GM23338 (cell line): ENCODE measurements around the gene PDC. TPM values are rescaled to one million over a fixed set of nuclear protein-coding genes. Genes with fewer than 3 reads are reported as not detected.

Experiments used
- ATAC-seq: fragments of 200-7000 bp; cut with Tn5 transposase; 3 replicates; pipeline ENCODE4 v1.9.1; 2020
- DNase-seq: peaks from one replicate; pipeline ENCODE4 v3.0.0-alpha.2; 2015; ENCODE audit warnings: low spot score
- H2AFZ ChIP-seq: fragments of 200-600 bp; sonication (generic); 2 replicates; pipeline ENCODE4 v1.8.0; 2016; ENCODE audit warnings: antibody characterized with exemption, mild to moderate bottlenecking, moderate library complexity
- H3F3A ChIP-seq: fragments of 200-600 bp; sonication (generic); replicated peaks from 2 replicates; pipeline ENCODE4 v1.8.0; 2017; ENCODE audit warnings: antibody characterized with exemption, mixed run types, low read depth
- H3K27ac ChIP-seq: fragments of 200-600 bp; sonication (generic); 2 replicates; pipeline ENCODE4 v1.6.1; 2016; ENCODE audit warnings: low read depth
- H3K27me3 ChIP-seq: fragments of 200-600 bp; sonication (generic); 2 replicates; pipeline ENCODE4 v1.8.0; 2016; ENCODE audit warnings: mild to moderate bottlenecking, mixed run types, moderate library complexity; ENCODE audit not compliant: insufficient read depth
- H3K36me3 ChIP-seq: fragments of 200-600 bp; sonication (generic); 2 replicates; pipeline ENCODE4 v1.8.0; 2016; ENCODE audit warnings: mild to moderate bottlenecking; ENCODE audit not compliant: insufficient read depth
- H3K4me1 ChIP-seq: fragments of 200-600 bp; sonication (generic); 2 replicates; pipeline ENCODE4 v1.8.0; 2016; ENCODE audit warnings: mild to moderate bottlenecking, moderate library complexity; ENCODE audit not compliant: insufficient read depth
- H3K4me2 ChIP-seq: fragments of 200-600 bp; sonication (generic); 2 replicates; pipeline ENCODE4 v1.7.1; 2017; ENCODE audit warnings: mixed run types
- H3K4me3 ChIP-seq: fragments of 200-600 bp; sonication (generic); 2 replicates; pipeline ENCODE4 v1.6.1; 2016; ENCODE audit warnings: mixed run types
- H3K79me2 ChIP-seq: fragments of 200-600 bp; sonication (generic); replicated peaks from 2 replicates; pipeline ENCODE4 v1.8.0; 2017; ENCODE audit warnings: mild to moderate bottlenecking; ENCODE audit not compliant: insufficient read depth
- H3K9me2 ChIP-seq: fragments of 200-600 bp; sonication (generic); 2 replicates; pipeline ENCODE4 v1.8.0; 2017; ENCODE audit not compliant: insufficient read depth
- H4K20me1 ChIP-seq: fragments of 200-600 bp; sonication (generic); replicated peaks from 2 replicates; pipeline ENCODE4 v1.8.0; 2017; ENCODE audit warnings: mild to moderate bottlenecking; ENCODE audit not compliant: insufficient read depth
- H3K27ac Mint-ChIP-seq: 2 replicates; pipeline ENCODE4 v1.8.0; 2020; ENCODE audit warnings: inconsistent platforms, mild to moderate bottlenecking, moderate library complexity, mixed read lengths
- H3K27me3 Mint-ChIP-seq: 3 replicates; pipeline ENCODE4 v1.8.0; 2022; ENCODE audit warnings: low read depth, mild to moderate bottlenecking, moderate library complexity, mixed read lengths, inconsistent platforms; ENCODE audit not compliant: insufficient read depth, poor library complexity
- H3K36me3 Mint-ChIP-seq: 3 replicates; pipeline ENCODE4 v1.8.0; 2021; ENCODE audit warnings: low read depth, mild to moderate bottlenecking, inconsistent platforms, moderate library complexity, mixed read lengths
- H3K4me1 Mint-ChIP-seq: 3 replicates; pipeline ENCODE4 v1.8.0; 2020; ENCODE audit warnings: mild to moderate bottlenecking, inconsistent platforms, mixed read lengths
- H3K4me3 Mint-ChIP-seq: 3 replicates; pipeline ENCODE4 v1.8.0; 2021; ENCODE audit warnings: moderate library complexity, mild to moderate bottlenecking, inconsistent platforms, mixed read lengths
- H3K9me3 Mint-ChIP-seq: 3 replicates; pipeline ENCODE4 v1.8.0; 2020; ENCODE audit warnings: moderate library complexity, mild to moderate bottlenecking, inconsistent platforms, mixed read lengths
- CREB1 ChIP-seq: fragments of 250-450 bp; sonication (Bioruptor Pico); IDR thresholded peaks from 2 replicates; pipeline ENCODE4 v1.5.0; 2020; ENCODE audit warnings: low read depth, mild to moderate bottlenecking, moderate library complexity
- EZH2 ChIP-seq: fragments of 200-600 bp; sonication (generic); IDR thresholded peaks from one replicate; pipeline ENCODE4 v1.8.0; 2017; ENCODE audit warnings: antibody characterized with exemption, mild to moderate bottlenecking, low read depth; ENCODE audit not compliant: unreplicated experiment
- EZH2phosphoT487 ChIP-seq: fragments of 200-600 bp; sonication (generic); IDR thresholded peaks from one replicate; pipeline ENCODE4 v1.8.1; 2018; ENCODE audit warnings: antibody characterized with exemption; ENCODE audit not compliant: unreplicated experiment
- JUNB ChIP-seq: IDR thresholded peaks from one replicate; pipeline ENCODE4 v1.6.1; 2016; ENCODE audit warnings: antibody characterized with exemption; ENCODE audit not compliant: unreplicated experiment
- NANOG ChIP-seq: IDR thresholded peaks from 2 replicates; pipeline ENCODE4 v1.6.1; 2016; ENCODE audit warnings: antibody characterized with exemption, borderline replicate concordance
- POLR2AphosphoS5 ChIP-seq: IDR thresholded peaks from 2 replicates; pipeline ENCODE4 v1.6.1; 2016; ENCODE audit warnings: antibody characterized with exemption, low read depth
- STAT1 ChIP-seq: IDR thresholded peaks from one replicate; pipeline ENCODE4 v1.6.1; 2016; ENCODE audit warnings: antibody characterized with exemption; ENCODE audit not compliant: unreplicated experiment
- ZNF114 ChIP-seq: fragments of 250-450 bp; sonication (Bioruptor Pico); IDR thresholded peaks from 2 replicates; pipeline ENCODE4 v1.5.0; 2020; ENCODE audit warnings: mild to moderate bottlenecking, moderate library complexity
- ZNF331 ChIP-seq: fragments of 250-450 bp; sonication (Bioruptor Pico); IDR thresholded peaks from 2 replicates; pipeline ENCODE4 v1.5.0; 2020; ENCODE audit warnings: low read depth, mild to moderate bottlenecking, moderate library complexity
- ZNF462 ChIP-seq: fragments of 250-450 bp; sonication (Bioruptor Pico); IDR thresholded peaks from 2 replicates; pipeline ENCODE4 v1.5.0; 2020; ENCODE audit warnings: mild to moderate bottlenecking, moderate library complexity
- polyA plus RNA-seq: library from polyadenylated mRNA; unstranded; fragments of >200 nt; fragmentation: Nextera tagmentation; extraction: Ambion mirVana; gene quantifications from 2 replicates; pipeline ENCODE4 v1.2.1, GENCODE V29; 2016
- total RNA-seq: library from RNA; depleted of rRNA; stranded (reverse); fragments of >200 nt; shearing (Covaris generic); gene quantifications from 2 replicates; pipeline ENCODE4 v1.2.3, GENCODE V29; 2014
- TF ChIP-seq, protein P1 (sequence below), 2 experiments: fragments of 200-600 bp in 1 of 2; sonication (generic) in 1 of 2; conservative IDR thresholded peaks; 2 replicates each; pipeline versions ENCODE4 v1.5.1 to v1.6.1; 2016 to 2017; ENCODE audit warnings: antibody characterized with exemption in 2 of 2, low read depth in 2 of 2, mild to moderate bottlenecking in 2 of 2, moderate library complexity in 1 of 2
- TF ChIP-seq, protein P2 (sequence below): IDR thresholded peaks from 2 replicates; pipeline ENCODE4 v1.6.1; 2016; ENCODE audit warnings: antibody characterized with exemption
- TF ChIP-seq, protein P3 (sequence below): IDR thresholded peaks from one replicate; pipeline ENCODE4 v1.6.1; 2018; ENCODE audit warnings: antibody characterized with exemption; ENCODE audit not compliant: unreplicated experiment

The PDC gene
- total and polyA plus RNA-seq, 2 experiments from 2014 or later: not detected

DNA sequence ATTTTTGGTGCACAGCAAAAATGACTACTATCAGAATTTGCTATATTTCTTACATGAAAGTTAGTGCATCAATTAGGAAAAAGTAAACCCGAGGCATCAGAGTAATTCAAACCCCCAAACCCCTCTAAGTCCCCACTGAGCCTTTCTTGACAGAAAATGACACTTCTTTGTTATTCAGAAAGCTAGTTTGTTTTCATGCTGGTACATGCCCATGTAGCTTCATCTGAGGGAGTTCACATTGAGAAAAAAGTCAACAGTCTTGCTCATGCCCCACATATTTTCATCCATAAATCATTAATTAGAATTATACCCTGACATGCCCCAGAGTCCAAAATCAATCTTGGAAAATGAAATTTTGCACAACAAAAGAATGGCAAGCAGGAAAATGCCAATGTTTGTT lies 39.9 kb upstream of the PDC start:
- Histone ChIP-seq H3K27ac (no peak overlapping the region), H3F3A (no peaks in the 10 kb centered on the region), H3K4me2 (0 out of 2 replicates have a peak overlapping the region, but pooled peaks have one; percentile 23), H3K36me3 (no peaks in the 10 kb centered on the region), H3K4me3 (no peak overlapping the region), H3K79me2 (no peaks in the 10 kb centered on the region), H3K27me3 (no peaks in the 10 kb centered on the region), H2AFZ (no peak overlapping the region; the same call in 1 of the 2 replicates), H3K4me1 (peaks cover 6% of the 10 kb centered on the region; the same call in 1 of the 2 replicates), H4K20me1 (no peaks in the 10 kb centered on the region), H3K9me2 (no peaks in the 10 kb centered on the region)
- Mint-ChIP-seq H3K9me3 (peaks cover 6% of the 10 kb centered on the region; the same call in 2 of the 3 replicates), H3K36me3 (no peaks in the 10 kb centered on the region), H3K27me3 (peaks cover 3% of the 10 kb centered on the region), H3K4me3 (no peak overlapping the region), H3K27ac (no peak overlapping the region), H3K4me1 (peaks cover 19% of the 10 kb centered on the region)
- peak; percentile 57 for ATAC-seq
- no peak for DNase-seq
- TF ChIP-seq, protein P1, sequence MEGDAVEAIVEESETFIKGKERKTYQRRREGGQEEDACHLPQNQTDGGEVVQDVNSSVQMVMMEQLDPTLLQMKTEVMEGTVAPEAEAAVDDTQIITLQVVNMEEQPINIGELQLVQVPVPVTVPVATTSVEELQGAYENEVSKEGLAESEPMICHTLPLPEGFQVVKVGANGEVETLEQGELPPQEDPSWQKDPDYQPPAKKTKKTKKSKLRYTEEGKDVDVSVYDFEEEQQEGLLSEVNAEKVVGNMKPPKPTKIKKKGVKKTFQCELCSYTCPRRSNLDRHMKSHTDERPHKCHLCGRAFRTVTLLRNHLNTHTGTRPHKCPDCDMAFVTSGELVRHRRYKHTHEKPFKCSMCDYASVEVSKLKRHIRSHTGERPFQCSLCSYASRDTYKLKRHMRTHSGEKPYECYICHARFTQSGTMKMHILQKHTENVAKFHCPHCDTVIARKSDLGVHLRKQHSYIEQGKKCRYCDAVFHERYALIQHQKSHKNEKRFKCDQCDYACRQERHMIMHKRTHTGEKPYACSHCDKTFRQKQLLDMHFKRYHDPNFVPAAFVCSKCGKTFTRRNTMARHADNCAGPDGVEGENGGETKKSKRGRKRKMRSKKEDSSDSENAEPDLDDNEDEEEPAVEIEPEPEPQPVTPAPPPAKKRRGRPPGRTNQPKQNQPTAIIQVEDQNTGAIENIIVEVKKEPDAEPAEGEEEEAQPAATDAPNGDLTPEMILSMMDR (conservative IDR thresholded peaks at IDR 0.05; ENCODE audit: low read depth in 2 of 2): no peak
- TF ChIP-seq EZH2phosphoT487: no peak
- TF ChIP-seq, protein P2, sequence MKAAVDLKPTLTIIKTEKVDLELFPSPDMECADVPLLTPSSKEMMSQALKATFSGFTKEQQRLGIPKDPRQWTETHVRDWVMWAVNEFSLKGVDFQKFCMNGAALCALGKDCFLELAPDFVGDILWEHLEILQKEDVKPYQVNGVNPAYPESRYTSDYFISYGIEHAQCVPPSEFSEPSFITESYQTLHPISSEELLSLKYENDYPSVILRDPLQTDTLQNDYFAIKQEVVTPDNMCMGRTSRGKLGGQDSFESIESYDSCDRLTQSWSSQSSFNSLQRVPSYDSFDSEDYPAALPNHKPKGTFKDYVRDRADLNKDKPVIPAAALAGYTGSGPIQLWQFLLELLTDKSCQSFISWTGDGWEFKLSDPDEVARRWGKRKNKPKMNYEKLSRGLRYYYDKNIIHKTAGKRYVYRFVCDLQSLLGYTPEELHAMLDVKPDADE: no peak
- no peak for TF ChIP-seq POLR2AphosphoS5
- TF ChIP-seq JUNB: no peak
- no peak for TF ChIP-seq STAT1
- no peak for TF ChIP-seq ZNF114 (CRISPR knock-in tag)
- no peak for TF ChIP-seq NANOG
- TF ChIP-seq CREB1 (CRISPR knock-in tag): no peak
- no peak for TF ChIP-seq EZH2
- TF ChIP-seq, protein P3, sequence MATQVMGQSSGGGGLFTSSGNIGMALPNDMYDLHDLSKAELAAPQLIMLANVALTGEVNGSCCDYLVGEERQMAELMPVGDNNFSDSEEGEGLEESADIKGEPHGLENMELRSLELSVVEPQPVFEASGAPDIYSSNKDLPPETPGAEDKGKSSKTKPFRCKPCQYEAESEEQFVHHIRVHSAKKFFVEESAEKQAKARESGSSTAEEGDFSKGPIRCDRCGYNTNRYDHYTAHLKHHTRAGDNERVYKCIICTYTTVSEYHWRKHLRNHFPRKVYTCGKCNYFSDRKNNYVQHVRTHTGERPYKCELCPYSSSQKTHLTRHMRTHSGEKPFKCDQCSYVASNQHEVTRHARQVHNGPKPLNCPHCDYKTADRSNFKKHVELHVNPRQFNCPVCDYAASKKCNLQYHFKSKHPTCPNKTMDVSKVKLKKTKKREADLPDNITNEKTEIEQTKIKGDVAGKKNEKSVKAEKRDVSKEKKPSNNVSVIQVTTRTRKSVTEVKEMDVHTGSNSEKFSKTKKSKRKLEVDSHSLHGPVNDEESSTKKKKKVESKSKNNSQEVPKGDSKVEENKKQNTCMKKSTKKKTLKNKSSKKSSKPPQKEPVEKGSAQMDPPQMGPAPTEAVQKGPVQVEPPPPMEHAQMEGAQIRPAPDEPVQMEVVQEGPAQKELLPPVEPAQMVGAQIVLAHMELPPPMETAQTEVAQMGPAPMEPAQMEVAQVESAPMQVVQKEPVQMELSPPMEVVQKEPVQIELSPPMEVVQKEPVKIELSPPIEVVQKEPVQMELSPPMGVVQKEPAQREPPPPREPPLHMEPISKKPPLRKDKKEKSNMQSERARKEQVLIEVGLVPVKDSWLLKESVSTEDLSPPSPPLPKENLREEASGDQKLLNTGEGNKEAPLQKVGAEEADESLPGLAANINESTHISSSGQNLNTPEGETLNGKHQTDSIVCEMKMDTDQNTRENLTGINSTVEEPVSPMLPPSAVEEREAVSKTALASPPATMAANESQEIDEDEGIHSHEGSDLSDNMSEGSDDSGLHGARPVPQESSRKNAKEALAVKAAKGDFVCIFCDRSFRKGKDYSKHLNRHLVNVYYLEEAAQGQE: no peak
- no peak for TF ChIP-seq ZNF331 (CRISPR knock-in tag)
- TF ChIP-seq ZNF462 (CRISPR knock-in tag): no peak
